ENCODE results near the gene ABLIM2.
"Not testable (repeated sequence)": the region's sequence is repeated elsewhere in the genome, so short reads cannot be mapped to it uniquely, and the experiment has no call there.

ABLIM2 gene

GRCh38 chr4:7928711-7929110 is 229.9 kb downstream of the ABLIM2 start:
- no peak for TF ChIP-seq CTCF (conservative IDR thresholded peaks at IDR 0.05; ENCODE audit: low read length)
- DNase-seq (ENCODE audit: low read depth): no peak
- H3K4me3 ChIP-seq (ENCODE audit: low read length): no peak overlapping the region

- no peak for TF ChIP-seq CTCF (conservative IDR thresholded peaks at IDR 0.05; ENCODE audit: low read length)
- H3K4me3 ChIP-seq (ENCODE audit: low read length): no peak overlapping the region
- DNase-seq (ENCODE audit: low read depth): no peak
Measured at GRCh38 chr4:7926822-7927221, 231.8 kb downstream of the ABLIM2 start.

GRCh38 chr4:7924570-7924969 is 234.0 kb downstream of the ABLIM2 start:
- TF ChIP-seq CTCF (conservative IDR thresholded peaks at IDR 0.05; ENCODE audit: low read length): no peak
- no peak for DNase-seq (ENCODE audit: low read depth)
- no peak overlapping the region for H3K4me3 ChIP-seq (ENCODE audit: low read length)

GRCh38 chr4:7924163-7924562 is 234.4 kb downstream of the ABLIM2 start:
- no peak overlapping the region for H3K4me3 ChIP-seq (ENCODE audit: low read length)
- no peak for DNase-seq (ENCODE audit: low read depth)
- TF ChIP-seq CTCF (conservative IDR thresholded peaks at IDR 0.05; ENCODE audit: low read length): no peak

- TF ChIP-seq CTCF (conservative IDR thresholded peaks at IDR 0.05; ENCODE audit: low read length): no peak
- DNase-seq (ENCODE audit: low read depth): no peak
- H3K4me3 ChIP-seq (ENCODE audit: low read length): no peak overlapping the region
Measured at GRCh38 chr4:7922466-7922865, 236.1 kb downstream of the ABLIM2 start.

- DNase-seq (ENCODE audit: low read depth): no peak
- TF ChIP-seq CTCF (conservative IDR thresholded peaks at IDR 0.05; ENCODE audit: low read length): no peak
- no peak overlapping the region for H3K4me3 ChIP-seq (ENCODE audit: low read length)
Measured at GRCh38 chr4:7918981-7919380, 239.6 kb downstream of the ABLIM2 start.

- DNase-seq (ENCODE audit: low read depth); H3K4me3 ChIP-seq (ENCODE audit: low read length): not testable (repeated sequence)
Measured at GRCh38 chr4:7918187-7918586, 240.4 kb downstream of the ABLIM2 start.

GRCh38 chr4:7917669-7918068 is 240.9 kb downstream of the ABLIM2 start:
- H3K4me3 ChIP-seq (ENCODE audit: low read length): no peak overlapping the region
- no peak for TF ChIP-seq CTCF (conservative IDR thresholded peaks at IDR 0.05; ENCODE audit: low read length)
- DNase-seq (ENCODE audit: low read depth): no peak

Data from AG10803 (cell line).